WERI-Rb-1 (cell line): ENCODE data around the gene MED10.

Experiments used
- DNase-seq: peaks from one replicate; pipeline ENCODE4 v3.0.0-alpha.2; 2020
- H3K27ac ChIP-seq: fragments of 250-450 bp; sonication (Bioruptor Pico); 2 replicates; pipeline ENCODE4 v1.5.1; 2020; ENCODE audit warnings: mild to moderate bottlenecking, moderate library complexity
- H3K27me3 ChIP-seq: fragments of 250-450 bp; sonication (Bioruptor Pico); 2 replicates; pipeline ENCODE4 v1.5.1; 2021; ENCODE audit warnings: mild to moderate bottlenecking, low read depth, moderate library complexity; ENCODE audit not compliant: insufficient read depth, severe bottlenecking
- H3K36me3 ChIP-seq: fragments of 250-450 bp; sonication (Bioruptor Pico); 2 replicates; pipeline ENCODE4 v1.5.1; 2020; ENCODE audit warnings: mild to moderate bottlenecking, moderate library complexity
- H3K4me3 ChIP-seq: 2 replicates; pipeline ENCODE4 v1.5.1; 2011; ENCODE audit warnings: low read depth, mild to moderate bottlenecking, control low read depth, low read length
- H3K9me3 ChIP-seq: fragments of 250-450 bp; sonication (Bioruptor Pico); 2 replicates; pipeline ENCODE4 v1.5.1; 2021; ENCODE audit warnings: mild to moderate bottlenecking, moderate library complexity; ENCODE audit not compliant: severe bottlenecking
- CTCF ChIP-seq: IDR thresholded peaks from 2 replicates; pipeline ENCODE4 v1.5.1; 2011; ENCODE audit warnings: low read depth, mild to moderate bottlenecking, control low read depth, inconsistent platforms, low read length

Gene MED10

DNA sequence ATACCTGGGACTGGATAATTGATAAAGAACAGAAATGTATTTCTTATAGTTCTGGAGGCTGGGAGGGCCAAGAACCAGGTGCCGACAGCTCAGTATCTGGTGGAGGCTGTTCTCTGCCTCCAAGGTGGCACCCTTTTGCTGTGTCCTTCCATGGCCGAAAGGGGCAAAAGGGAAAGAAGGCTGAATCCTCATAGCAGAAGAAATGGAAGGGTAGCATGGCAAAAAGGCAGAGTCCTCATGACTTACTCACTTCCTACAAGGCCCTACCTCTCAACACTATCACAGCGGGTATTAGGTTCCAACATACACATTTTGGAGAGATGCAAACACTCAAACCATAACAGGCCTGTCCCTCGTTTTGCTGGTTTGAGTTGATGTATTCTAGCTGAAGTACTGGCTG is 25.1 kb upstream of the MED10 start:
- TF ChIP-seq CTCF, result no peak
- Histone ChIP-seq H3K27me3 (peaks cover 68% of the 10 kb centered on the region), H3K9me3 (no peaks in the 10 kb centered on the region), H3K36me3 (no peaks in the 10 kb centered on the region), H3K27ac (no peak overlapping the region), H3K4me3 (no peak overlapping the region)
- DNase-seq, result no peak

DNA sequence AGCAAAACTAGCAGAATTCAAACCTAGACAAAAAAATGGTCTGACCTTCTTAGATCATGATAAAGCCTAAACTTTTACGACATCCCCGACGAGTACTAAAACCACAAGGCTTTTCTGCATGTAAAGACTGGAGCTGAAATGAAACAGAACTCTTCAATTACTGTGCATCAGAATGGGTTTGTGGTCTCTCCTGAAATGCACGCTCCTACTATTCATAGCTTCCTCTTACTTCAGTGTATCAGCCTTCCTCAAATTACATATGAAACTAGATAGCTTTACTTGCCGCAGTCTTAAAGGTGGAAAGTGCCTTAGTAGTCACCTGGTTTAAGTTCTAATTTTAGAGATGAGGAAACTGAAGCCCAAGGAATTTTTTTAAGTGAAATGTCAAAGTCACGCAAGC is 24.6 kb upstream of the MED10 start:
- Histone ChIP-seq H3K9me3 (no peaks in the 10 kb centered on the region), H3K27me3 (peaks cover 64% of the 10 kb centered on the region), H3K4me3 (no peak overlapping the region), H3K36me3 (no peaks in the 10 kb centered on the region), H3K27ac (no peak overlapping the region)
- TF ChIP-seq CTCF, result no peak
- no peak for DNase-seq

DNA sequence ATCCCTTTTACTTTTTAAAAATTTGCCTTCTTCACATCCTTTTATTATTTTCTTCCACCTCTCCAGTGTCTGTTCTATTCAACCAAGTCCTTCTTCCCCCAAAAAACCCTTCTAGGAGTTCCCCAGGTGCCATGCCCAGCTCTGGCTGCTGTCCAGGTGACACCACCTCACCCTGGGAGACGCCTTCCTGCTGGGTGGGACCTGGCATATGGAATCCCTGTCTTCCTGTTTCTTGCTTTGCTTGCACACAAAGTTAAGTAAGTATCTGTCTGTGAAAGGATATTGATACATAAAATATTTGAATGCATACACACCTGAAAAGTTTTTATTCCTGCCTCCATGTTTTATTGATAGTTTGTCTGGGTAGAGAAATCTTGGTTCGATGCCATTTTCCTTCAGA is 23.1 kb upstream of the MED10 start:
- Histone ChIP-seq H3K27me3 (peaks cover 60% of the 10 kb centered on the region), H3K27ac (no peak overlapping the region), H3K4me3 (no peak overlapping the region), H3K36me3 (no peaks in the 10 kb centered on the region), H3K9me3 (no peaks in the 10 kb centered on the region)
- TF ChIP-seq CTCF, result no peak
- no peak for DNase-seq

DNA sequence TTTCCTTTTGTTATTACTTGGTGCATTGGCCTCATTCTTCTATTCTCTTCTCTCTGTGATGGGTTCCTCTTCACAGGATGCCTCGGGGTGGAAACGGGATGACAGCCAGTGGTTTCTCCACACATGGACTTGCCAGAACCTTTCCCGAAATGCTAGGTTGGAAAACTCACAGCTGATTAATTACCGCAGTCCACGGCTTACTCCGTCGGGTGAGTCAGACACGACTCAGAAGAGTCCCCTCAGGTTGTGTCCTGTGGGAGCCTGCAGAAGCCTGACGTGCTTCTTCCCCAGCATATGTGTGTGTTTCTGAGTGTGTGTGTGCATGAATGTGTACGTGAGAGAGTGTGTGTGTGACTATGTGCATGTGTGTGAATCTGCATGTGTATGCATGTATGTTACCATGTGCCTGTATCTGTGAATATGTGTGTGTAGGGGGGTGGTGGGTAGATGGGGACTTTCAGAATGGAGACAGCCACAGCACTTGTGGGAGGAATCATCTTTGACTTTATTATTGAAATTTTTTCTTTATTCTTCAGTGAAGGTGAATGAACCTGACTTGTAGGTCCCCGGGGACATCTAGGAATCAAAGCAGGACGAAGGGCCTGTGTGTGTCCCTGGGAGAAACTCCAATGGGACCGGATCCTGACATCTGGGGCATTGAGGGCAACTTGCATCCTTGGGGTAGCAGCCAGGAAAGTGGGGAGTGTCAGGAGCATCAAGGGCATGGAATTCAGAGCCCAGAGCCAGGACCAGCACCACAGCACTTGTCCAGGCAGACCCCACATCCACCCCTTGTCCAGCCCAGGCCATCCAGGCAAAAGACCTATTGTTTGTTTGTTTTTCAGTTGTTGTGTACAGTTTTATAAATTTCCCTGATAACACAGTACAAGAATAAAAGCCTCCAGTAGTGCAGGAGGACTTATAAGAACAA is 21.9 kb upstream of the MED10 start:
- DNase-seq, result no peak
- Histone ChIP-seq H3K36me3 (no peaks in the 10 kb centered on the region), H3K4me3 (no peak overlapping the region), H3K27ac (no peak overlapping the region), H3K27me3 (peaks cover 53% of the 10 kb centered on the region), H3K9me3 (no peaks in the 10 kb centered on the region)
- no peak for TF ChIP-seq CTCF

DNA sequence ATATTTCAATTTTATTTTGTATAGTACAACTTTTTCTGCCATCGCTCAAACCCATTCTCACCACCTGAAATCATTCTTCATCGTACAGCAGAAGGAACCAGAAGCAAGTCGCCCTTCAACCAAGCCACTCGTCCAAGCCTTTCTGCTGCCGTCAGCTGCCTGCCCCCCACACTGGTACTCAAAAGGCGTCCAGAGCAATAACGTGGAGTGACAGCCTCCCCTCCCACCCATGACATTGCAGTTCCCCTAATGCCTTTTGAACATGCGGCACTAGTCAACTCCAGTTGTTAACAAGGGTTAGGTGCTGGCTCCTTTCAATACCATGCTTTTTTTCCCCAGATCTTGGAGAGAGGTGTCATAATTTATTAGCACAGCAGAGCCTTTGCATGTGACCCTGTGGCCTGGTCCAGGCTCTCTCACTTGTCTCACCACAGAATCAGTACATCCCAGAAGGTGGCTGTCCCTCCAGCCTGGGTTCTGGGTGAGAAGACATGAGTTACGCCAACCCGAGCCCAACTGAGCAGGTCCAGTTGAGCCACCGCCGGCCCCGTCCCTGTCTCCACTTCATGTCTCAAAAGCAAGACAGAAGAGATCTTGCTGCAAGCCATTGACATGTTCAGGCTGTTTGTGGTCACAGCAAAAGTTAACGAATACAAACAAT is 20.4 kb upstream of the MED10 start:
- no peak overlapping the region for H3K27ac ChIP-seq
- no peak overlapping the region for H3K4me3 ChIP-seq
- no peak for TF ChIP-seq CTCF
- no peak for DNase-seq
- no peaks in the 10 kb centered on the region for H3K36me3 ChIP-seq
- no peaks in the 10 kb centered on the region for H3K9me3 ChIP-seq
- H3K27me3 ChIP-seq, result peaks cover 53% of the 10 kb centered on the region
